VCaP (cell line): ENCODE data around the gene STK10.

Experiments
- H3K27ac ChIP-seq: fragments of 450-650 bp; 2 replicates; pipeline ENCODE4 v1.5.1; 2017
- TF ChIP-seq, protein P1 (sequence below): fragments of 450-650 bp; conservative IDR thresholded peaks from 2 replicates; pipeline ENCODE4 v1.5.1; 2017; ENCODE audit warnings: mild to moderate bottlenecking, moderate library complexity

The STK10 gene

DNA sequence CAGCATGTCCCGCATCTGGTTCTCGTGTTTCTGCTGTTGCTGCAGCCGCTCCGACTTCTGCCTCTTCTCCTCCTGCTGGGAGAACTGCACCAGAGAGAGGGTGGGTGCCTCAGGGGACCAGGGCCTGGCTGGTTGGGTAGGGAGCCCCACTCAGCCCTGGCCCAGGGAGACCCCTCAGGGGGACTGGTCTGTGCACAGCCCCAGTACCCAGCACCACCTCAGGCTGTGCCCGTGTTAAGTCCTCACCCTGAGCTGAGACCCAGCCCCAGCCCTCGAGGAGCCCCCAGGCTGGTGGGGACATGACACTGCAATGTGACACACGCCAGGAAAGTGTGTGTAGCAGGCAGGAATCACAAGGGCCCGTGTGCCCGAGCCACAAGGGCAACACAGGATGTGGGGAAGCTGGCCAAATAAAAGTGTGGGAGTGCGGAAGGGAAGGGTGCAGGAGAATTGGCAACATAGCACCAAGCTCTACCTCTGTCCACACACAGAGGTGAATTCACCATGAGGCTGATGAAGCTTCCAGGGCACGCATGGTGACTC lies 133.3 kb downstream of the STK10 start:
- no peak overlapping the region for H3K27ac ChIP-seq
- TF ChIP-seq, protein P1, sequence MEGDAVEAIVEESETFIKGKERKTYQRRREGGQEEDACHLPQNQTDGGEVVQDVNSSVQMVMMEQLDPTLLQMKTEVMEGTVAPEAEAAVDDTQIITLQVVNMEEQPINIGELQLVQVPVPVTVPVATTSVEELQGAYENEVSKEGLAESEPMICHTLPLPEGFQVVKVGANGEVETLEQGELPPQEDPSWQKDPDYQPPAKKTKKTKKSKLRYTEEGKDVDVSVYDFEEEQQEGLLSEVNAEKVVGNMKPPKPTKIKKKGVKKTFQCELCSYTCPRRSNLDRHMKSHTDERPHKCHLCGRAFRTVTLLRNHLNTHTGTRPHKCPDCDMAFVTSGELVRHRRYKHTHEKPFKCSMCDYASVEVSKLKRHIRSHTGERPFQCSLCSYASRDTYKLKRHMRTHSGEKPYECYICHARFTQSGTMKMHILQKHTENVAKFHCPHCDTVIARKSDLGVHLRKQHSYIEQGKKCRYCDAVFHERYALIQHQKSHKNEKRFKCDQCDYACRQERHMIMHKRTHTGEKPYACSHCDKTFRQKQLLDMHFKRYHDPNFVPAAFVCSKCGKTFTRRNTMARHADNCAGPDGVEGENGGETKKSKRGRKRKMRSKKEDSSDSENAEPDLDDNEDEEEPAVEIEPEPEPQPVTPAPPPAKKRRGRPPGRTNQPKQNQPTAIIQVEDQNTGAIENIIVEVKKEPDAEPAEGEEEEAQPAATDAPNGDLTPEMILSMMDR = no peak

DNA sequence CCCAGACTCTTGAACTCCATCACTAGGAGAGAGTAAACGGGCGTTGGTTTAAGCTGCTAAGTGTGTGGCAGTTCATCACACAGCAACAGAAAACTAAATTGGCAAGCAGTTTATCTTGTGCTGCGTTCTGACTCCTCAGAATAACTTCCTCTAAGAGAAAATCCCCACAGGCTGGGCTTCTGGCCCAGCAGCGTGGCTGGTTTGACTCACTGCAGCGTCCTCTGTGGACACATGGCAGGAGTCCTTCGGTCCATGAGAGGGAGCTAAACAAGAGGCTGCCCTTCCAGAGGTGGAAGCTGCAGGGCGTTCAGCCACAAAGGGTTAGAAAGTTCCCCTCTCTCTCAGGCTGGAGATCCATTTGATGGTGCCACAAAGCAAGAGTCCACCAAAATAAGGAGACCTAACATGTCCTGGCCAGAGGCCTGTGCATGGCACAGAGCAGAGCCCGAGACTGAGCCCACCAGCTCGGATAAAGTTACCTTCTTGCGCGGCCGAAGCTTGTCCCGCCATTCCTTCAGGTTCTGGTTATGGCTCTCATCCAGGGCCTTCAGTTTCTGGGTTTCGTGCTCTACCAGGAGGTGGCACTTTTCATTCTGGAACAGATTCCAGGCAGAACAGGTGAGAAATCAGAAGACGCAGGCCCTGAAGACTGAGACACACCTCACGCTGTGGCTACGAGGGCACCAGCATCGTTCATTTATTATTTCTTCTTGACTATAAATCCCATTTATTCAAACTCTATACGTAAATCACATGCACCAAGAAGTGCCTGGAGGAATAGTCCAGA lies 135.4 kb downstream of the STK10 start:
- TF ChIP-seq, protein P1 = peak; percentile 39
- no peak overlapping the region for H3K27ac ChIP-seq

DNA sequence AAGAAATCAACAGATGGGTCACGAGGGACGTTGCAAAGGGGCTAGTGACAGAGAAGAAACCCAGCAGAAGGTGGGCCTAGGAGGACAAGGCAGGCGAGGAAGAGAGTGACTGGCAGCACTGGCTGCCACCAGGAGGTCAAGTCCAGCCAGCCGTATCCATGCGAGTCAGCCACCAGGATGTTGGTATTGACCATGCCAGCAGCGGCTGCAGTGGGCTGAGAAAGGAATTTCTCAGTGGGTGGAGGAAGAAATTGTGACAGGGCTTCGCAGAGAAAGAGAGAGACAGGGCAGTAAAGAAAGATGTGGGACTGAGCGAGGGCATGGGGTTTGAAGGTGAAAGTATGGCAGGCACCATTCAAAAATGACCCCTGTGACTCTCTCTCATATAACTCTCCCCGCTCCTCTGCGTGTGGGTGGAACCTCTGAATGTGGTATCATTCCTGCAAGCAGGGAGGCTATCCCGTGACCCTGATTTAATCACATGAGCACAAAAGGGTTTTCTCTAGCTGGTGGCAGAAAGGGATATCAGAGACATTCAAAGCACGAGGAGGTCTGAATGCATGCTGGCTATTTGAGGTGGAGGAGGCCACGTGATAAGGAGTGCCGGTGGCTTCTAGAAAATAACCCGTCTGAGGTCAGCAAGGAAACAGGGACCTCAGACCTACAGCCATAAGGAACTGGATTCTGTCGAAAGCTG lies 136.2 kb downstream of the STK10 start:
- H3K27ac ChIP-seq = no peak overlapping the region
- TF ChIP-seq, protein P1 = no peak

DNA sequence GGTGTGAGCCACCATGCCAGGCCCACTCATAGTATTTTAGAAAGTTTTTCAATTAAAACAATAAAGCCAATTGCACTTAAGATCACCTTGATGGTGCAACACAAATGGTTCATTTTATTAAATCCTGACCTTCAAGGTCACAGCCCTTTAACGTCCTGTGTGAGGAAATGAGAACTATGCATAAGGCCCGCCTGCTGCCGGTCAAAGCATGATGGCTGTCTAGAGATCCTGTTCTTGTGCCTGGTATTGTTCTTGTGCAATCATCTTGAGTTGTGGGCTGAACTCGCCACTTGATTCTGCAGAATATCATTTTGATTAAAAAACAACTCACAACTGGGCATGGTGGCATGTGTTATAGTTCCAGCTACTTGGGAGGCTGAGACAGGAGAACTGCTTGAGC lies 137.9 kb downstream of the STK10 start:
- TF ChIP-seq, protein P1 = no peak

DNA sequence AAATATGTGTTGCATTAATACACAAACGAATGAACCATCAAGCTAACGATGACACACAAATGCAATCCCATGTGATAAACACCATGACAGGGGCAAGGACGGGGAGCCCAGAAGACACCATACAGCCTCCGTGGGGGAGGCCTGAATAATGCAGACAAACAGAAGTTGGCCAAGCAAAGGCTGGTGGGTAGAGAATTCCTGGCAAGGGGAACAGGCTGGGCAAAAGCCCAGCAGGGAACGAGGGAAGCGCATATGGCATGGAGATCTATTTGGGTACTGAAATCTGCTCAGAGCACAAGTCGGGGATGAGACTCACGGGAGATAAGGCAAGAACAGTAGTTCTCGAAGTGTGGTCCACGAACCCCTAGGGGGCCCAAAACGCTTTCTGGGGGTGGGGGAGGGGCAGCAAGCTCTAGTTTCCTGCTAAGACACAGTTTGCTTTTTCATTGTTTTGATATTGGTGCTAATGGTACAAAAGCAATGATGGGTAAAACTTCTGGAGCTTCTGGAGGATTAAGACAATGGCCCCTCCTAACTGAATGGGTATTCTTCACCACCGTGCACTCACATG lies 138.7 kb downstream of the STK10 start:
- TF ChIP-seq, protein P1 = no peak
- H3K27ac ChIP-seq = no peak overlapping the region

More for the DNA sequence above, 137.9 kb downstream of the STK10 start:
- no peak overlapping the region for H3K27ac ChIP-seq

DNA sequence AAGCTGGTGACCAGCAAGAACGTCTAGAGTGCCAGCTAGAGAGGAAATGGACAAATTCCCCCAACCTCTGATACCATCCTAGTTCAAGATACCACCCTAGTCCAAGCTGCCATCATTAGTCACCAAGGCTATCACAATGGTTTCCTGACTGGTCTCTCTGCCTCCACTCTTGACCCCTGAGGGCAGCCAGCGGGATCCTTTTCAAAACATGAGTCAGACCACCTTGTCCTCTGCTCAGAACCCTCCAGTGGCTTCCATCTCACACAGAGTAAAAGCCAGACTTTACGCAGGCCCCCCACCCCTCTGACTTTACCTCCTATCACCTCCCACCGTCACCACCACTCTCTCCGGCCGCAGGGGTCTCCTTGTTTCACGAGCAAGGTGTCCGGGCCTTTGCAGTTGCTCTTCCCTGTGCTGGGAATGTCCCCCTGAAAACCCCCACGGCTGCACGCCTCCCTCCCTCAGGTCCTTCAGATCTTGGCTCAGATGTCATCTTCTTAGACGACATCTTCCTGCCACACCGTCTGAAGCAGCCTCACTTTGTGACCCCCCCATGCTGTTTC lies 139.4 kb downstream of the STK10 start:
- no peak overlapping the region for H3K27ac ChIP-seq
- TF ChIP-seq, protein P1 = no peak

DNA sequence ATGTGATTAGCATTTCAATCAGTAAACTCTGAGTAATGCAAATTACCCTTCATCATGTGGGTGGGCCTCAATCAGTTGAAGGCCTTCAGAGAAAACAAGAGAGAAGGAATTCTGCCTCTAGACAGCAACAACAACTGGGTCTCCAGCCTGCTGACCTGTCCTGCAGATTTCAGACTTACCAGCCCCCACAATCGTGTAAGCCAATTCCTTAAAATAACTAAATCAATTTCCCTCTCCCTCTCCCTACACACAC lies 139.9 kb downstream of the STK10 start:
- no peak overlapping the region for H3K27ac ChIP-seq
- TF ChIP-seq, protein P1 = no peak
